GM19328 (cell line): ENCODE data around the gene ISCA1.

Experiments
- ATAC-seq: cut with Tn5 transposase; IDR thresholded peaks from one replicate; pipeline ENCODE4 v1.9.1; 2021; ENCODE audit warnings: mild to moderate bottlenecking, moderate library complexity; ENCODE audit not compliant: unreplicated experiment

The ISCA1 gene

GRCh38 chr9:86286278-86286677, 3.9 kb upstream of the ISCA1 start:
- no peak for ATAC-seq

DNA sequence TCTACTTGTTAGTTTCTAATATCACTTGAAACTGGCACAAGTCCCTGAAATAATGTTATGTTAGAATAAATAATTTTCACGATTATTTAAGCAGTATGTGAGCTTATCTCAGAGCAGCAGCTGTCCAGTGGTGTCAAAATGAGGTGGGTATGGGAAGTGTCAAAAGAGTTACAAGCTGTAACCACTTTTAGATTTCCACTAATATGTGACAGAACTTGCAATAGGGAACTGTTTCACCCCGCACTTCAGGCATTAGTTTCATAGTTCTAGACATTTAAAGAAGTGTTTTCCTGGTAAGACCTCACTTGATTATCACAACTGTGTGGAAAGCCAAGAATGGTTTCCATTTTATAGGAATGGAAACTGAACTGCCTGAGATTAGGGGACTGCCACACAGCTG, 2.9 kb upstream of the ISCA1 start:
- no peak for ATAC-seq

DNA sequence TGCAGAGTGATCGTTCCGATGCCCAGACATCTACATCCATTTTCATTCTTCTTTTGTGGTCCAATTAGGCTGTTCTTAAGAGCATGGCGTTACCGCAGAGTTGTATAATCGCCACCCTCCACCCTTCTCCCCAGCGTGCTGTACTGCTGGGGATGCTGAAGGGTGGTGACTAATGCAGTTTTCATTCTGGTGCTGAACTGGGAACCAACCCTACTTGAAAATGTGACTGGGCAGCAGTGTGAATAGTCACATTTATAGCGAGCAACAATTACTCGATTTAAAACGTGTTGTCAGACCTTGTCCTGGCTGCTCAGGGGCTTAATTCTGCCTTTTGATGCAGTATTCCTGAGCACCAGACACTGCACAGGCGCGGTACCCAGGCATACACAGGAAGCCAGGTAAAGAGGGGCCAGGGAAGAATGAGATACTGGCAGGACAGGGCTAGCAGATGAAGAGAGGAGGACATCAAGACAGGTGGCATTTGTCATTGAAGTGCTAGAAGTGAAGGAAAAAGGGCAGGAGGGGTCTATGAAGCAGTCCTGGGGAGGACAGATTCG, 719 bp upstream of the ISCA1 start:
- ATAC-seq: peak; percentile 10

GRCh38 chr9:86281593-86282076, 703 bp downstream of the ISCA1 start:
- peak; percentile 1 for ATAC-seq

DNA sequence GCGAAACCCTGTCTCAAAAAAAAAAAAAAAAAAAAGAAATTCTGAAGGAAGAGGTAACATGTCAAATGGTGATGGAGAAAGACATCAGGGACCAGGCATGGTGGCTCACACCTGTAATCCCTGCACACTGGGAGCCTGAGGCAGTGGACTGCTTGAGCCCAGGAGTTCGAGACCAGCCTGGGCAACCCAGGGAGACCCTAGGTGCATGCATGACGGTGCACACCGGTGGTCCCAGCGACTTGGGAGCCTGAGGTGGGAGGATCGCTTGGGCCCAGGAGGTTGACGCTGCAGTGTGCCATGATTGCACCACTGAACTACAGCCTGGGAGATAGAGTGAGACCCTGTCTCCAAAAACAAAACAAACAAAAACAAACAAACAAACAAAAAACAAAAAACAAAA, 1.8 kb downstream of the ISCA1 start:
- ATAC-seq: no peak

- no peak for ATAC-seq
These were observed 2.5 kb downstream of the ISCA1 start for GRCh38 chr9:86279839-86280238.

GRCh38 chr9:86277072-86277471, 5.3 kb downstream of the ISCA1 start:
- ATAC-seq: no peak

GRCh38 chr9:86275962-86276361, 6.4 kb downstream of the ISCA1 start:
- ATAC-seq: no peak

DNA sequence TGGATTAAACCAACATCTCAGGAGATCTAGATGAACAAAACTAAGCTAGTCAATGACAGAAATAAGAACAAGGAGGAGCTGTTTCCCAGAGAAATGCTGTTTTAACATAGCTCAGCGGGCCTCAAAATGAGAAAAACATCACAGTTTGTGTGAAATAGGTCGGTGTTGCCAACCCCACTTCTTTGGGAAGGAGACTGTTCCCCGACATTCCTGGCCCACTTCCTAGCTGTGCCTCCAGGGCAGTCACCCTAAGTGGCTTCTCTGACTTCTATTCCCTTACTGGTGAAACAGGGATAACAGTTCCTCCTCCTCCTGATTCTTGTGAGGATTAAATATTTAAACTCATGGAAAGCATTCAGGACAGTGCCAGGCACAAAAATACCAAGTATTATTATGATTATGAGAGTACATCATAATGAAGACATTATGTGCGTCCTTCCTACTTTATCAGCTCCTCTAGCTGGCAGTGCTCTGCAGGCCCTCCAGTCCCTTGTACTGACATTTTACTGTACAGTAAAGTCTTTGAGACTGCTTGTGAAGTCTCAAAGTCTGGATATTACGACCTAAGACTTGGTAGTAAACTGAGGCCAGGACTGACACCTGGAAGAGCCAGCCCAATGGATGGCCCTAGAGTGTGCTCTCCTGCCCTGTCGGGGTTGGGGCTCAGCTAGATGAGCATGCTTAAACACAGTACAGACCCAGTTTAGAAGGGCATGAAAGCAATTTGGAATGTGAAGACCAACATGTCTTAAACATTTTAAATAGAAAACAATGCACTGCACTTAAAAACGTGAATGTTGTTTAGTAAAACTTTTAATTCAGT, 7.3 kb downstream of the ISCA1 start:
- ATAC-seq: no peak

DNA sequence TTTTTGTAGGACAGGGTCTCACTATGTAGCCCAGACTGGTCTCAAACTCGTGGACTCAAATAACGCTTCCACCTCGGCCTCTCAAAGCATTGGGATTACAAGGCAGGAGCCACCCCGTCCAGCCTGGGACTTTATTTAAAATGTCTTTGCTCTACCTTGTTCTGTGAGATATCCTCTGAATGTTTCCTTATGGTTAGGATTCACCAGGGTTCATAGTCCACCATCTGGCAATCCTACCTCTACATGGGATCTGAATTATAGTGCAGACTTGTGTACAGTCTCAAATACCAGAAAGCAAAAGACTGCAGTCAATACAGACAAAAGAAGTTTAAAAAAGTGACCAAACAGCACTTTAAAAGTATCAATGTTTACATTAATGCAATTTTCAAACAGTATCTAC, 10.1 kb downstream of the ISCA1 start:
- ATAC-seq: no peak

DNA sequence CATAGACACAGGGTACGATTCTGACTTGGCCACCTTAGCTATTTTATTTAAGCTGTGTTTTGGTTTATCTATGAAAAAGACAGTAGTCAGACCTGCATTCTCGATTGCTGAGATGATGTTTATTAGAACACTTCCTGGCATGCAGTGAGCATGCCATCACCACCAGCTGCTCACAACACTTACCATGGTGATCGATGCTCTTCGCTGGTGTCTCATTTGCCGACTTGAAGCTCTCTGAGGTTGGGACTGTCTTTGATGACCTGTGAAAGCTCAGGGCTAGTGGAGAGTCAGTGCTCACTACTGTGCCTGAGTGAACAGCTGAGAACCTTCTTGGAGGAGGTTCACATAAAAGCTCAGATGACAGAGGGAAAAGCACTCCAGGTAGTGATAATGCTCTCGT, 18.5 kb downstream of the ISCA1 start:
- ATAC-seq: no peak

DNA sequence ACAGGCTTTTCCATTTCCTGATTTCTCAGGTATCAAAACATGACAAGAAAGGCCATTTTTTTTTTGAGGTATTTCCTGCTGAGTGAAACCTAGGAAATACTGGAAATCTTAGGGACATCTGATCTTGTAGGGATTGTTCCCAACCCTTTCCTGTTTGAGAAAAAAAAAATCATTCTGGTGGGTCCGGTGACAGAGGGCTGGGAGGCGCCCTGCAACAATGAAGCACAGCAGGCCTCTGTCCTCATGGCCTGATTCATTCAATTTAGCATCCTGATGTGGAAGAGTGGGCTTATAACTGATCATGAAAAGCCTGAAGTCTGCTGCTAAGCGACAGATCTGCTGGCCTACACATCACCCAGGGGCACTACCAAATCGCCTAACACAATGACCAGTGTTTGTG, 19.8 kb downstream of the ISCA1 start:
- ATAC-seq: no peak

GRCh38 chr9:86259557-86259956, 22.8 kb downstream of the ISCA1 start, which contains the start of gene C9orf153:
Gene C9orf153 (minus strand): TSS chr9:86259657. CDS start chr9:86229603, 30,054 bp downstream.
- no peak for ATAC-seq

DNA sequence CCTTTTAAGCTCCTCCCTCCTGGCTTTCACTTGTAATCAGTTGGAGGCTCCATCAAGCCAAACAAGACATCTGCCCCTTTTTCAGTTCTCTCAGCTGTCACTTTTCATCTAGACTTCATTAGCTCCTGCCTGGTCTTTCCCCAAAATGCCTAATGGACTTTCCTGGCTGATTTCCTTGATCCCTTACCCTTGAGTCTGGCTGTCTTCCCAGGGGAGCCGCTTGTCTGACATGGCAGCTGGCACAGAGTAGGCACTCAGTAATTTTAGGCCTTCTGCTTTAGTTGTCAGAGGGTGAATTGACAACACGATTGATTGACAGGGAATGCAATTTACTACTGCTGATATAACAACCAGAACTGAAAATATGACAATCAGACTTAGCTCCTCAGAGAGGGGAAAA, 24.9 kb downstream of the ISCA1 start:
- ATAC-seq: no peak

DNA sequence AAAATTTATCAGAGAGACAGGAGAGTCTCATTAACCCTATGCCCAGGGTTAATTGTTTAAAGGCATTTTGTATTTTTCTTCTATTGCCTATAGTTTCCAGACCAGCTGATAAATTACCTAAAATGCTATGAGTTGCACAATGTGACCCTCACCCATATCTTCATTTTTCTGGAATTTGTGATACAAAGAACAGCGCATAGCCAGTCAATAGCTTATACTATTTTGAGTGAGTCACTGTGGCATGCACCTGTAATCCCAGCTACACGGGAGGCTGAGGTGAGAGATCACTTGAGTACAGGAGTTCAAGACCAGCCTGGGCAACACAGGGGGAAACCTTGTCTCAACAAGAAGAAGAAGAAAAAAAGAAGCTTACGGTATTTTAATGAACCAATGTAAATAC, 25.7 kb downstream of the ISCA1 start:
- no peak for ATAC-seq

GRCh38 chr9:86253577-86253976, 28.8 kb downstream of the ISCA1 start:
- no peak for ATAC-seq

DNA sequence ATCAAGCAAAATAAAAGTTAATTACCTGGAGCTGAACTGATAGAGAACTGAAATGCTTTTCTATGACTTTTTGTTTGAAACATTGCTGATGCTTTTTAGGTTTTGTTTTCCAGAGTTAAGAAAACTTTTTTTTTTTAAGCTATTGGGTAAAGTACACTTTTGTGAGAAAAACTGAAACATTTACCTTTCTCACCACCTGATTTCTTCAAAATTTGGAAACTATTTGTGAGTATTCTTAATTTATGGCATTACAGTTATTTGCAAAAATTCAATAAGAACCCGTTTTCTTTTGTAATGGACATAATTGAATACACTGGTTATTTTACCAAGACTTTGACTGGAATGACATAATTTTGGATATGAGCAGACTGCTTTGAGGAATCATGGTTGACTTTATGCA, 29.5 kb downstream of the ISCA1 start:
- ATAC-seq: no peak

- ATAC-seq: no peak
These were observed 32.2 kb downstream of the ISCA1 start for GRCh38 chr9:86250123-86250522.

DNA sequence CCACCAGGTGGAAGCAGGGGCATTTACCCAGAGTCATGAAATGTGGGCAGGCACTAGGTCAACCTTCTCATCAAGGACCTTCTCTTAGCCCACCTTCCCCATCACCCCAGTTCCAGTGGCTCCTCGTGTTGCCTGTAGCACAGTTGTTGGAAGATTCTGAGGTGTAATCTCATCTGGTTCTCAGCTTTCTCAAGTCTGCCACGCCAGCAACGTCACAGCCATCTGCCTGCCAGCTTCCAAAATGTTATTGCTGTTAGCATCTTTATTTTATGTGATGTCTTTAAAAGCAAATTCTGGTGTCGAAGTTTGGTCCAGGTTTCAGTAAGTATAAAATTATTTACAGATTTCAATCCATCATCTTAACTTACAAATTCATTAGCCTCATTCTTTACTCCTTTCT, 33.6 kb downstream of the ISCA1 start:
- ATAC-seq: no peak

DNA sequence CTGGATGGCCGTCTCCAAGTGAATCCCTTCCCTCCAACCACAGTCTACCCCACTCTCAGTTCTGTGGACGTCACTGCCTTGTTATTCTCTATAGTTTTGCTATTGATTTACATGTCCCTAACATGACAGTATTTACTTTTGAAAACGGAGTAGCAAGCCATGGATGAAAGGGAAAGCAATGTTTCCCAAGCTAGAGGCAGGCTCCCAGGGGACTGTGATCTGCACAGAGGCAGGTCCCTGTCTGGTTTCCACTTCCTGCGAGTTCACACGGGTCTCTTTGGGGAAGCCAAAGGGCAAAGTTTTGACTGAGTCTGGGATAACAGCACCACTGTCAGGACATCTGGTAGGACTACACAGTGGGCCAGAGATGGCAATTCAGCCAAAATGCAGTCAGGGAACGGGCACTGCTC, 35.6 kb downstream of the ISCA1 start:
- no peak for ATAC-seq

GRCh38 chr9:86242071-86242470, 40.3 kb downstream of the ISCA1 start:
- ATAC-seq: no peak

GRCh38 chr9:86241216-86241615, 41.1 kb downstream of the ISCA1 start:
- no peak for ATAC-seq
